Stimulated activated CD4-positive, alpha-beta T cell treated with anti-CD3 and anti-CD28 coated beads, TNF-alpha, amount 100 ng/mL, for 24 hours (primary cell): ENCODE measurements around the gene SULT4A1.

ENCODE experiments used
- DNase-seq, 3 experiments: peaks; one replicate each; pipeline ENCODE4 v3.0.0-alpha.2; 2020; ENCODE audit warnings: low read depth in 3 of 3

SULT4A1 gene

GRCh38 chr22:43828998-43829782 is 33.1 kb downstream of the SULT4A1 start:
- no peak for DNase-seq

GRCh38 chr22:43828725-43828997 is 33.7 kb downstream of the SULT4A1 start:
- DNase-seq, result no peak

GRCh38 chr22:43827926-43828724 is 34.2 kb downstream of the SULT4A1 start:
- no peak for DNase-seq

- DNase-seq, result no peak
Measured at GRCh38 chr22:43827003-43827735, 35.1 kb downstream of the SULT4A1 start.

- no peak for DNase-seq
Measured at GRCh38 chr22:43826142-43827002, 35.9 kb downstream of the SULT4A1 start.

- no peak for DNase-seq
Measured at GRCh38 chr22:43825651-43826050, 36.7 kb downstream of the SULT4A1 start.

GRCh38 chr22:43824724-43825420 is 37.4 kb downstream of the SULT4A1 start:
- DNase-seq, result no peak

- no peak for DNase-seq
Measured at GRCh38 chr22:43823911-43824665, 38.2 kb downstream of the SULT4A1 start.

GRCh38 chr22:43823353-43823908 is 38.9 kb downstream of the SULT4A1 start:
- DNase-seq, result no peak

- no peak for DNase-seq
Measured at GRCh38 chr22:43821606-43822425, 40.5 kb downstream of the SULT4A1 start.

- no peak for DNase-seq
Measured at GRCh38 chr22:43820651-43821305, 41.5 kb downstream of the SULT4A1 start.

- DNase-seq, result no peak
Measured at GRCh38 chr22:43819931-43820640, 42.2 kb downstream of the SULT4A1 start.

- DNase-seq, result no peak
Measured at GRCh38 chr22:43819421-43819921, 42.8 kb downstream of the SULT4A1 start.

GRCh38 chr22:43818981-43819380 is 43.3 kb downstream of the SULT4A1 start:
- no peak for DNase-seq

- no peak for DNase-seq
Measured at GRCh38 chr22:43817402-43817801, 44.9 kb downstream of the SULT4A1 start.

GRCh38 chr22:43814264-43814663 is 48.0 kb downstream of the SULT4A1 start:
- DNase-seq, result no peak

- no peak for DNase-seq
Measured at GRCh38 chr22:43812890-43813289, 49.4 kb downstream of the SULT4A1 start.
